ENCODE results near the gene NDUFA8.
"Not testable (repeated sequence)": the region's sequence is repeated elsewhere in the genome, so short reads cannot be mapped to it uniquely, and the experiment has no call there.

Gene NDUFA8

GRCh38 chr9:122120316-122121071 lies 39.1 kb downstream of the NDUFA8 start:
- DNase-seq, result no peak

GRCh38 chr9:122119721-122120120 lies 39.9 kb downstream of the NDUFA8 start:
- DNase-seq, result no peak

DNA sequence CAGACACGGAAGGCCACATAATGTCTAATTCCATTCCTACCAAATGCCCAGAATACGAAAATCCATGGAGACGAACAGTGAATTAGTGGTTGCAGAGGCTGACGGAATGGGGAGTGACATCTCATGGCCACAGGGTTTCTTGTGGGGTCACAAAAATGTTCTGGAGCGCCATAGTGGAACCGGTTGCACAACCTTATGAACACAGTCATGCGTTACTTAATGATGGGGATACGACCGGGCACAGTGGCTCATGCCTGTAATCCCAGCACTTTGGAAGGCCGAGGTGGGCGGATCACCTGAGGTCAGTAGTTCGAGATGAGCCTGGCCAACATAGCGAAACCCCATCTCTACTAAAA lies 40.4 kb downstream of the NDUFA8 start:
- DNase-seq, result no peak

DNA sequence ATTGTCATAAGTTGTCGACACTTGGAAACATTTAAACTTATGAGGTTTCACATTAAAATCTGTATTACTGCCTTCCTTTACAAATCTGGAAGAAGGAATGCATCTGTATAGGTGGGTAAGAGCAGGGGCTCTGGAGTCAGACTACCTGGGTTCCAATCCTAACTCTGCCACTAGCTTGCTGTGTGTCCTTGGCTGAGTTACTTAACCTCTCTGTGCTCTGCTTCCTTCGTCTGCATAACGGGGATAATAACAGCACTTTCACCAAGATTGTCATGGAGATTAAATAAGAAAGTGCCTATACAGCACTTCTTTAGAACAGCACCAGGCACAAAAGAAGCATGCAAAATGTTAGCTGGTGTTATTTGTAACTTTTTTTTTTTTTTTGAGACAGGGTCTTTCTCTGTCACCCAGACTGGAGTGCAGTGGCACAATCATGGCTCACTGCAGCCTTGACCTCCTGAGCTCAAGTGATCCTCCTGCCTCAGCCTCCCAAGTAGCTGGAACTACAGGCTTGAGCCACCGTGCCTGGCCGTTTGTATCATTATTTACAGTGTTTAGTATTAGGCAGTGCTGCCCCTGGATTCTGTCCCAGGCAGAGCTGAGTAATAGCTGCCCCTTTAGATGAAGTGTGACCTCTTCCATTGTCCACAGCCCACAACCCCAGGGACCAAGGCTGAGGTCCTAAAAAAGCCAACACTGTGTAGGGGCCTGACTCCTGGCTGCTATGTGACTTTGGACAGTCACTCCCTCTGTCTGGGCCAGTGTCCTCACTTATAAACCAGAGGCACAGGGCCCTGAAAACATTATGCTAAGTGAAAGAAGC lies 41.0 kb downstream of the NDUFA8 start:
- no peak for DNase-seq

DNA sequence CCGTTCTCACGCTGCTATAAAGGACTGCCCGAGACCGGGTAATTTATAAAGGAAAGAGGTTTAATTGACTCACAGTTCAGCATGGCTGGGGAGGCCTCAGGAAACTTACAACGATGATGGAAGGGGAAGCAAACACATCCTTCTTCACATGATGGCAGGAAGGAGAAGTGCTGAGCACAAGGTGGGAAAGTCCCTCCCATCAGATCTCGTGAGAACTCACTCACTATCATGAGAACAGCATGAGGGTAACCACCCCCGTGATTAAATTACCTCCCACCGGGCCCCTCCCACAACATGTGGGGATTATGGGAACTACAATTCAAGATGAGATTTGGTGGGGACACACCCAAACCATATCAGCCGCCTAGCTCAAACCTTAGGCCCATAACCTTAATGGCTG lies 42.3 kb downstream of the NDUFA8 start:
- DNase-seq, result not testable (repeated sequence)

DNA sequence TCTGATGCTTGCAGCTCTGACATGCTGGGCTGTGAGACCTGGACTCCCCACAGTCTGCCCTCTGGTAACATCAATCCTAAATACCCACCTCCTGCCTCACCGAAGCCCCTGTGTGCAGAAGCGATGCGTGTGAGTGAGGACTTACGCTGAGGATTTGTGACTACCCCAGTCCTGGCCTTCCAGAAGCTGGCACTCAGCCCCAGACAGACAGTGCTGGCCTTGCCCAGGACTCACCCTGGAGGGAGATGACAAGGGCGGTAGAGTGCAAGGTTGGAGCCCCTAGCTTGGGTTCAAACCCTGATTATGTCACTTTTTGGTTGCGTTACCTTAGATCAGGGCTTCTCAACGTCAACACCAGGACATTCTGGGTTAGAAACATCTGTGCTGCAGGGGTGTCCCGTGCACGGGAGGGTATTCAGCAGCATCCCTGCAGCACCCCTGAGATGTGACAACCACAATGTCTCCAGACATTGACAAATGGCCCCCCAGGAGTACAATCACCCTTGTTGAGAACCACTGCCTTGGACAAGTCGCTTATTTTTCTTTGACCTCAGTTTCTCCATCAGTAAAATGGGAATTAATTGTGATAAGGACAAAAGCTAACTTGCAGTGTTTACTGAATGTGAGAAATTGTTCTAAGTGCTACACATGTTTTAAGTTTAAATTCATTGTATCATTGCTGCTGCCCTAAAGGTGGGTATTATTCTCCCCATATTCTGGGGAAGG lies 43.0 kb downstream of the NDUFA8 start:
- DNase-seq, result no peak

GRCh38 chr9:122116040-122116439 lies 43.5 kb downstream of the NDUFA8 start:
- DNase-seq, result no peak

DNA sequence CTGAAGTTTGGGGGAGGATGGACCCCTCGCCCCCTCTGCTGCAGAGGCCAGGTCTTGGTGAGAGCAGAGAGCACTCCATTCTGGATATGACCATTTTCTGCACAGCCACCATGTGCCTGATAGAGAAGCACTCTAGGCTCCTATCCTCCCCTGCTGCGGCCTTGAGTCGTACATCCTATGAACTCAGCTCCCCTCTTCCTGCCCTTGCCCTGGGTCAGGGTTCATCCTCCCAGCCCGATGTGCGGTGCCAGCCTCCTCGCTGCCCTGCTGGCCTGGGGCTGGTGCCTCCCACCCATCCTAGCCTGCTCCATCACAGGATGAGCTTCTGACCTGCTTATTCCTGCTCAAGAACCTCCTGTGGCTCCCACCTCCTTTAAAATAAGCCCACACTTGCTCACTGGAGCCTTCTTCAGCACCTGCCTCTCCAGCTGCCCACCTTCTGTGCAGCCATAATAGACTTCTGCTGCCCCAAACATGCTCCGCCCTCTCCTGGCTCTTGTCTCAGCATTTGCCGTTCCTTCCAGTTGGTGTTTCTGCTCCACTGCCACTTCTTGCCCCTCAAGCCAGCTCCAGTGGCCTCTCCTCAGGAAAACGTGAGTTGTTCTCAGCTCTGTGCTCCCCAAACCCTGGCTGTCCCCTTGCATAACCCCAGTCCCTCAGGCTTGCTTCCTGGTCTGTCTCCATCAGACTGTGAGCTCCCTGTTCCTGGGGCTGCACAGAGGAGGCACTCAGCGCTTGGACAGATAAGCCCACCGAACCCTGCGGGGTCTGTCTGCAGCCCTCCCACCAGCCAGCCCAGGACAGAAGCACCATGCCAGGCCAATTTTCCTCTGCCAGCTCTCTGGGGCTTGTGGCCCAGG lies 44.2 kb downstream of the NDUFA8 start:
- DNase-seq, result no peak

DNA sequence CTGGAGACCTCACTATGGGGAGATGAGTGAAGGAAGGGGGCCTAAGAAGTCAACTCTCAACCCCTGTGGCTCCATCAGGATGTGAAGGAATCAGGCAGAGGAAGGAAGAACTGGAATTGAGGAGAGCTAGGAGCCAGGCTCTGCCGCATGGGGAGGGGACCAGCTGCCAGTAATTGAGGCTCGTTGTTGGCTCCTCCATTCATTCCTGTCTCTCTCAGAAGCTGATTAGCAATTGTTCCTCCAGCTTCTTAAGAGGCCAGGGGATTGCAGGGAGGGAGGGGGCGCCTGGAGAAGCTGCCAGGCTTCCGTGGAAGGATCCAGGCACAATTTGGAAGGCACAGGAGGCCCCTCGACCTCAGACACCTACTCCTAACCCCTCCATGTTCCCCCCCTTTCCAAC lies 46.0 kb downstream of the NDUFA8 start:
- DNase-seq, result no peak

DNA sequence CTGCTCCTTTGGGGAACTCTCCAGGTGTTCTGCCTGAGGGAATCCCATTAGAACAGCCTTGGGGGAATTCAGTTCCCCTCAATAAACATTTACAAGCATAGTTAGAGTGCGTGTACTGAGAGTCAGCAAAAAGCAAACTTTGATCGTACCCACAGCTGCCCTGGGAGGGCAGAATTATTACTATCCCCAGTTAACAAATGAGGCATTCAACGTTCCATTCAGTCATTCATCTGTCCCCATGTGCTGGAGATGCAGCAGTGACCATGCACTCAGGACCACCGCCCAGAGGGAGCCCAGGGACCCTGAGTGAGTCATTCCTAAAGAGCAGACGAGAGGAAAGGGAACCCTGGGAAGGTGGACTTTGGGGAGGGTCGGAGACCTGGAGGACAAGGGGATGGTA lies 47.3 kb downstream of the NDUFA8 start:
- DNase-seq, result no peak

- no peak for DNase-seq
Observed at GRCh38 chr9:122111413-122112085, 48.0 kb downstream of the NDUFA8 start.

DNA sequence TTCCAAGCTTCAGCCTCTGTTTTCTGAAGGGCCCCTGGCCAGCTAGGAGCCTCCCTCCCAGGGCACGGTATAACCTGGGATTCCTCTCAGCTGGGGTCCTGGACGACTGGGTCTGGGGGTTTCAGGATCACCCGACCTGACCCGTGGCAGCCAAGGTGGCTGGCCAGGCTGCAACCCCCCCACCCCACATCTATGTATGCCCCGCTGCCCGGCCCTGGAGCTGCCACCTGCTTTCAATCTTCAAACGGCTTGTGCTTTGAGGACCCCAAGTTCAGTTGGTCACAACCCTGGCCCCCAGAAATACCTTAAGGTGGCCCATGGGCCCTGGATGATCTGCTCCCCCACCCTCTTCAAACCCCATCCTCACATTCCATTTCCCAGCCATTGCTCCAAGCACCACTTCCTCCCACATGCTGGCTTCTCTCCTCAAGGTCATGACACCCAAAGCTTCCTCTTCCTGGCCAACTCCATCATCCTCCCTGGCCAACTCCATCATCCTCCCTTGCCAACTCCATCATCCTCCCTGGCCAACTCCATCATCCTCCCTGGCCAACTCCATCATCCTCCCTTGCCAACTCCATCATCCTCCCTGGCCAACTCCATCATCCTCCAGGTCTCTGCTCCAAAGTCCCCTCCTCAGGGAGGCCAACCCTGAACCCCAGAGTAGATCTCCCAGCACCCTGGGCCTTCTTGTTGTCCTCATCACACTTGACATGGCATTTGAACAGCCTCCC lies 49.3 kb downstream of the NDUFA8 start:
- DNase-seq, result no peak

DNA sequence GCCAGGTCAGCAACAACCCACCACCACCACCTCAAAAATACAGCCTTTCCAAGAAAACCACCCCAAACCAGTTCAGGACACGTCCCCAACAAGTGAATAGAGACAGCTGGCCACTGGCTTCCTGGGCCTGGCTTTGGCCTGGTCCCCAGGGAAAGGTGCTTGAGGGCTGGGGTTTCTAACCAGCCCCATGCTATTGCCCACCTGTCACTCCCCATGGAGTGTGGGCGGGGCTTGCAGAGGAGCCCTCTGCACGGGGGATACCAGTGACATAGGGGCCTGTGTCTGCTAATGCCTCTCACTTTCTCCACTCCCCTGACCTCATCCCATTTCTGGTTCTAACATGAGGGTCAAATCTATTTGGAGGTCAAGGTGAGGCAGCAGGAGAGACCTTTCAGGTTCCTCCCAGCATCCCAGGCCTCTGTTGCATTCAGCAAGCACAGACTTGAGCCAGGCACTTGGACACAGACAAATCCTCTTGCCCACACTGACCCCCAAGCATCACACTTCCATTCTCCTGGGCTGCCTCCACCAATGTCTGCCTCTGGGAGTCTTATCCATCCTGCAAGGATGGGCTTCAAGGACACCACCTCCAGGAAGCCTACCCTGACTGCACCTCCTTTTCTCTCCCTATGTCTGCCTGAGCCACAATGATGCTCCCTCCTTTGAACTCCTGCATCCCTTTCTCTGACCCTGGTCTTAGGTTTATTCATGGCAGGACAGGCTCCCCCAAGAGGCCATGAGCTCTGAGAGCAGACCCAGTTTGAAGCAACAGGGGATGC lies 50.4 kb downstream of the NDUFA8 start:
- DNase-seq, result no peak

- DNase-seq, result no peak
Observed at GRCh38 chr9:122107291-122107805, 52.2 kb downstream of the NDUFA8 start.

GRCh38 chr9:122106576-122106975 lies 53.0 kb downstream of the NDUFA8 start:
- no peak for DNase-seq

DNA sequence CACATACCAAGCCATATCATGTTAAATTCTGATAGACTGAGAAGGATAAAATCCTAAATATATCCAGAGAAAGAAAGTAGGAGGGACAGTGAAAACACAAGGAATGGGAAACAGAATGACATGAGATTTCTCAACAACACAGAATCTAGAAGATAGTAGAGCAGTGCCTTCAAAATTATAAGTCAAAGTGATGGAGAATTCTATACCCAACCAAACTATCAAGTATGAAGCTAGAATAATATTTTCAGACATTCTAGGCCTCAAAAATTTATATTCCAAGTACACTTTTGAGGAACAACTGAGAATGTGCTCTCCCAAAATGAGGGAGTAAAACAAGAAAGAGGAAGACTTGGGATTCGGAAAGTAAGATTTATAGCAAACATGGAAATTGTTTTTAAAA lies 55.6 kb downstream of the NDUFA8 start:
- no peak for DNase-seq

- DNase-seq, result no peak
Observed at GRCh38 chr9:122102156-122102555, 57.4 kb downstream of the NDUFA8 start.

DNA sequence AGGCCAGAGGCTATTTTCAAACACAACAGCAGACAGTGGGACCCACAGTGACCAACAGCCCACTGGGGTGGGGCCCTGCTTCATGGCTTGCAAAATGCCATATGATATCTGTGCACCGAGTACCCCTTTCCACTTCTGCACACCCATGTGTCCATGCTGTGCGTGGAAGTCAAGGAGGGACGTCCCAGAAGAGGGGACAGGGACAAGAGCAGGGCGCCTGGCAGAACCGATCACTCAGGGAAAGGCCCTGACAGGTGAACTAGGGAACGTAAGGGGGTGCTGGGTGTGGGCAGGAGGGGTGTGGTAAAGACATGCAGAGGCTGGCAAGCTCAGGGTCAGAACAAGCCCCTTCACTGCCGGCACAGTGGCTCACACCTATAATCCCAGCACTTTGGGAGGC lies 58.8 kb downstream of the NDUFA8 start:
- DNase-seq, result no peak

DNA sequence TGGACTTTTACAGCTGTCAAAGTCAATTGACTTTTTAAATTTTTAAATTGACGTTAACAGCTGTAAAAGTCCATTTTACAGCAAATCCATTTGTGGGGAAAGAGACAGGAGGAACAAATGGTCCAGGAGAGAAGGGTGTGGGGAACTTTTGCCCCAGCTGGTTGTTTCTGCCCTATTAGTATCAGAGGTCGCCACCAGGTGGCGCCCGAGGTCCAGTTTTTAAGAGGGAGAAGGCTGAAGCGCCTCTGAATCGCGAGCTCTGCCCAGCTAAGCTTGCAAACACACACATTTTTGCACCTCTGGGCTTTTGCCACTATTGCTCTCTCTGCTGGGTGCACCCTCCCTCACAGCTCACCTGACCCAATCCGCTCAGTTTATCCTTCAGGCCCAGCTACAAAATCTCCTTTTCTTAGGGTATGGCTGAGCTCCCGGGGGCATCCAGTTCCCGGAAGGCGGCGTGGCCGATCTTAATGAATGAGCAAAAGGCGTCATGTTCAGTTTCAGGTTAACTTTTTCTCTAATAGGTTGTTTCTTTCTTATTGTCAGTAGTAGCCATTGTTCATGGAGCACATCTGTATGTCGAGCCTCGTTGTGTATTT lies 60.2 kb downstream of the NDUFA8 start:
- DNase-seq, result peak; percentile 63
